CD8-positive, alpha-beta memory T cell (primary cell): ENCODE results near the gene UVSSA. TPM values are rescaled to one million over a fixed set of nuclear protein-coding genes. Genes with fewer than 3 reads are reported as not detected.

ENCODE experiments used
- CTCF ChIA-PET: fragments of 350-600 bp; sonication (Branson Sonifier 250); formaldehyde crosslinking; loops from one replicate; lab custom pipeline; 2021; ENCODE audit warnings: antibody characterized with exemption; lab: Charles Lee
- POLR2A ChIA-PET: fragments of 350-600 bp; sonication (Branson Sonifier 250); formaldehyde crosslinking; loops from one replicate; lab custom pipeline; 2021; ENCODE audit warnings: antibody characterized with exemption; lab: Charles Lee
- DNase-seq, 5 donors: peaks; one replicate each; pipeline versions ENCODE4 v3.0.0 to v3.0.0-alpha.2; 2020 to 2022; ENCODE audit warnings: mixed read lengths in 1 of 5
- H3K27ac ChIP-seq: one replicate; pipeline ENCODE4 v1.7.0; 2013; ENCODE audit warnings: low read depth, mild to moderate bottlenecking, low read length, moderate library complexity
- H3K27me3 ChIP-seq: 2 replicates; pipeline ENCODE4 v1.7.0; 2013; ENCODE audit warnings: low read length, mild to moderate bottlenecking; ENCODE audit not compliant: insufficient read depth, poor library complexity, severe bottlenecking
- H3K36me3 ChIP-seq: 2 replicates; pipeline ENCODE4 v1.7.0; 2013; ENCODE audit warnings: mild to moderate bottlenecking, low read length, moderate library complexity; ENCODE audit not compliant: insufficient read depth
- H3K4me1 ChIP-seq: 2 replicates; pipeline ENCODE4 v1.7.0; 2013; ENCODE audit warnings: mild to moderate bottlenecking, low read length, moderate library complexity; ENCODE audit not compliant: insufficient read depth
- H3K4me3 ChIP-seq: 2 replicates; pipeline ENCODE4 v1.7.0; 2013; ENCODE audit warnings: mild to moderate bottlenecking, low read length
- H3K9me3 ChIP-seq: 2 replicates; pipeline ENCODE4 v1.7.0; 2013; ENCODE audit warnings: mild to moderate bottlenecking, low read length
- H3K27ac Mint-ChIP-seq, 8 donors: one replicate each; pipeline ENCODE4 v1.8.0; 2020 to 2021; ENCODE audit warnings: mixed read lengths in 8 of 8, mild to moderate bottlenecking in 6 of 8, inconsistent platforms in 3 of 8, moderate library complexity in 3 of 8
- H3K27me3 Mint-ChIP-seq, 2 donors: one replicate each; pipeline ENCODE4 v1.8.0; 2020 to 2021; ENCODE audit warnings: mixed read lengths in 2 of 2, mild to moderate bottlenecking in 1 of 2, moderate library complexity in 1 of 2
- H3K36me3 Mint-ChIP-seq, 3 donors: one replicate each; pipeline ENCODE4 v1.8.0; 2020 to 2021; ENCODE audit warnings: mixed read lengths in 3 of 3, inconsistent platforms in 1 of 3, mild to moderate bottlenecking in 1 of 3
- H3K4me1 Mint-ChIP-seq, 3 donors: one replicate each; pipeline ENCODE4 v1.8.0; 2020 to 2021; ENCODE audit warnings: mixed read lengths in 3 of 3, inconsistent platforms in 1 of 3, mild to moderate bottlenecking in 1 of 3
- H3K4me3 Mint-ChIP-seq, 7 donors: one replicate each; pipeline ENCODE4 v1.8.0; 2020 to 2021; ENCODE audit warnings: mixed read lengths in 7 of 7, mild to moderate bottlenecking in 6 of 7, moderate library complexity in 4 of 7, inconsistent platforms in 2 of 7
- H3K9me3 Mint-ChIP-seq, 5 donors: one replicate each; pipeline ENCODE4 v1.8.0; 2020 to 2022; ENCODE audit warnings: mixed read lengths in 5 of 5, mild to moderate bottlenecking in 3 of 5, moderate library complexity in 2 of 5, inconsistent platforms in 1 of 5
- polyA plus RNA-seq: library from polyadenylated mRNA; unstranded; fragments of 300-500 nt; fragmentation: Illumina TruSeq; gene quantifications from one replicate; pipeline ENCODE4 v1.2.3, GENCODE V29; 2021
- total RNA-seq, 2 experiments: library from RNA; stranded (reverse); gene quantifications; one replicate each; pipeline ENCODE4 v1.2.3, GENCODE V29; 2021

UVSSA gene
- total and polyA plus RNA-seq, 3 experiments from 2014 or later: 6.9 to 19.0 (median 16.8) TPM

DNA sequence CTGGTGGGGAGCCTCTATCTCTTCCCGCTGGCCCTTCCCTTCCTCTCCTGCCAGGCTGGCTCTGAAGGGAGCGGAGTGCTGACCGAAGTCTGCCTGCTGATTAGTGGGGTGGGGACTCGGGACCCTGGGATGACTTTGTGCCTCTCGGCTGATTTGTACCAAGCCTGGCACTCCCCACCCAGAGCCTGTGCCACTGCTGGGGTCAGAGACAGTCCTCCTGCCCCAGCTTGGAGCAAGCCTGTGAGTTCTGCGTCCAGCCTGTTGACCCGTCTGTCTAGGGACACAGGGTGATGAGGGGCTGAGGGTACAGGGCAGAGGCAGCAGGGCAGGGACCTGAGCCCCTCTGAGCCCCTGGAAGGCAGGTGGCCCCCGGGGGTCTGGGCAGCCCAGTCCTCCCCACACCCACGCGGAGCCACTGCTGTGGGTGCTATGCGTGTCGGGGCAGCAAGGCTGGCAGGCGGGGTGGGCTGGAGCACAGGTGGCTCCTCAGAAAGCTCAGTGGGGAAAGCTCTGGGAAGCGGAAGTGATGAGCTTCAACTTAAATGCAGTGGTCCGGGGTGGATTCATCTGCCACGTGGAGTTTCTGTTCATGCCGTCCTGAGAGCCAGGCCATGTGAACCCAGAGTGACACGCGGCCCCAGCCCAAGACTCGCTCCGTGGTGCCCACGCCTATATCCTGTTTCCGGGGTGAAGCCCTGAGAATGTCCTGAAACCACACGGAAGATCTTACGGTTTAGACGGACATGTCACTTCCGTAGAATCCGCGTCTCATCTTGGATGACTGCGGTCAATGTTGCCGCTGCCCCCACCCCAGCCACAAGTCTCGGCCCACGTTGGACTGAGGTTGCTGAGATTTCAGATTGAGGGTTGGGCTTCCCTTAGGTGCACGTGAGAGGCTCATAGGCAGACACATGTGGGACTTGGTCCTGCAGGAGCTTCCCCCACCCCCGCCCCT is 21.1 kb upstream of the UVSSA start:
- Mint-ChIP-seq H3K27me3 (no peaks in the 10 kb centered on the region), H3K36me3 (peaks cover 4 to 49% (median 12%) of the 10 kb centered on the region in 3 donors), H3K4me1 (peaks cover 18 to 27% (median 22%) of the 10 kb centered on the region in 3 donors), H3K4me3 (peak overlapping the region in 1 of 7 donors; percentile 8), H3K9me3 (peaks cover 0 to 3% (median 0%) of the 10 kb centered on the region in 5 donors), H3K27ac (peak overlapping the region in 6 of 8 donors; percentile 23 to 72 (median 54))
- no peak overlapping the region for H3K4me3 ChIP-seq
- ChIA-PET CTCF (interaction anchor here (1.2 to 1.9 kb wide), 2 partner anchors 57 to 195 kb away, joined by 4 read pairs; no protein-coding TSS in a partner anchor), POLR2A (no interaction called here)
- H3K4me1 ChIP-seq: peaks cover 24% of the 10 kb centered on the region
- H3K9me3 ChIP-seq: no peaks in the 10 kb centered on the region
- peak in 1 of 5 donors; percentile 42 for DNase-seq
- H3K27ac ChIP-seq: no peak overlapping the region
- peaks cover 17% of the 10 kb centered on the region for H3K36me3 ChIP-seq
- H3K27me3 ChIP-seq: no peaks in the 10 kb centered on the region

DNA sequence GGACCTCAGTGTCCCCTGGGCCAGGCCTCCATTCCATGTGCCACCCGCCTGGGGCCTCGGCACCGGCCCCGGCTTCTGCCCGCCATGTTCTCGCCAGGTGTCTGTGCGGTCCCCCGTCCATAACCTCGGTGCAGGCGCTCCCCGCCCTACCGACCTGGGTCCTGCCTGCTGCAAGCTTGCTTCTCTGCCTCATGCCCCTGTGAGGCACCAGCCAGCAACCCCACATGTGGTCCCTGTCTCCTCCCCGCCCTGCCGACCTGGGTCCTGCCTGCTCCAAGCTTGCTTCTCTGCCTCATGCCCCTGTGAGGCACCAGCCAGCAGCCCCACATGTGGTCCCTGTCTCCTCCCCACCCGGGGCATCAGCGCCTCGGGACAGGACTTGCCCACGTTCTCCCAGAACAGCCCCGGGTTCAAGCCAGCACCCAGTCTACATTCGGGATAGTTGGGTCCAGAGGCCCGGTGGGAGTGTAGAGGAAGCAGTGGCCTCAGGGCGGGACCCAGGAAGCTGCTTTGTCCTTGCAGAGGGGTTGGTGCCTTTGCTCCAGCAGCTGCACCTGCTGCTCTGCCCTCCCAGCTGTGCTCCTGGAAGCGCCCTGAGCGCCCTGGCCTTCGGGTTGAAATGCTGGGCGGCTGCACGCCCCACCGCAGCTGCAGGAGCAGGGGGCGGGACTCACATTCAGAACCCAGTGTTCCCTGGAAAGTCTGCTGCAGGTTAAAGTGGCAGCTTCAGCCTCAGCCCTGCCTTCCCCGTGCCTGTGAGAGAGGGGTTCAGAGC is 20.1 kb upstream of the UVSSA start:
- no peak overlapping the region for H3K4me3 ChIP-seq
- H3K27ac ChIP-seq: no peak overlapping the region
- no peaks in the 10 kb centered on the region for H3K27me3 Mint-ChIP-seq
- H3K27ac Mint-ChIP-seq: peak overlapping the region in 3 of 8 donors; percentile 21 to 82 (median 72)
- no peaks in the 10 kb centered on the region for H3K27me3 ChIP-seq
- H3K36me3 ChIP-seq: peaks cover 17% of the 10 kb centered on the region
- H3K4me3 Mint-ChIP-seq: no peak overlapping the region
- peaks cover 34% of the 10 kb centered on the region for H3K4me1 ChIP-seq
- peaks cover 4 to 44% (median 7%) of the 10 kb centered on the region in 3 donors for H3K36me3 Mint-ChIP-seq
- DNase-seq: peak in 1 of 5 donors; percentile 46
- CTCF ChIA-PET: interaction anchor here (1.2 to 1.9 kb wide), 2 partner anchors 58 to 196 kb away, joined by 4 read pairs; no protein-coding TSS in a partner anchor
- POLR2A ChIA-PET: no interaction called here
- peaks cover 25 to 32% (median 26%) of the 10 kb centered on the region in 3 donors for H3K4me1 Mint-ChIP-seq
- peaks cover 0 to 3% (median 0%) of the 10 kb centered on the region in 5 donors for H3K9me3 Mint-ChIP-seq
- H3K9me3 ChIP-seq: no peaks in the 10 kb centered on the region

DNA sequence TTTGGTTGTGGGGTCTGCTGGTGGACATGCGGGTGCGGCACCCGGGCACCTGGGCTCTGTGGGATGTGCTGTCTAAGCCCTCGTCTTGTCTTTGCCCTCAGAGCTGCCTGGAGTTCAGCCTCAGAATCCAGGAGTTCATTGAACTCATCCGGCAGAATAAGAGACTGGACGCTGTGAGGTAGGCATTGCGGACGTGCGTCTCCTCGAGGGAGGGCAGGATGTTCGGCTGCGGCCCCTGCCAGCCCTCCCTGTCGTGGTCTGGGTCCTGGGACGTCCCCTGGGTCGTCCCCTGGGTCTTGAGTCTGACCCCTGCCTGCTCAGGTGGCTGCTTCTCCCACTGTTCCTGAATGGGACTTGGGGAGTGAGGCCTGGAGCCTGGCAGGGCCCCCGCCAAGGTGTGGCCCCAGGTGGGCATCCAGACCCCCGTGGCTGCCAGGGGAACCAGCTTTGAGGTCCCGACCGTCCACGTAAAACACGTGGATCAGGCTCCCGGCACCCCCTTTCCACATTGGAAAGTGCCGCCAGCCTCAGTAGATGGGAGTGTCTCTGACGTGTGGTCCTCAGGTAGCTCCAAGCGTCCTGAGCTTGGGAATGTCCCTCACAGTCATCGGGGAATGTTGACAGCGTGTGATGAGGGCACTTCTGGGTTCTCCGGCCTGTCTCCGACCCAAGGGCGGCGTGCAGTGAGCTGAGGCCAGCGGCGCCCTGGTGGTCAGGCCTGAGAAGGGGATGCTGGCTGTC is 19.3 kb upstream of the UVSSA start:
- peaks cover 0 to 3% (median 0%) of the 10 kb centered on the region in 5 donors for H3K9me3 Mint-ChIP-seq
- no peak overlapping the region for H3K4me3 ChIP-seq
- CTCF ChIA-PET: interaction anchor here (1.2 to 1.9 kb wide), 2 partner anchors 59 to 196 kb away, joined by 4 read pairs; no protein-coding TSS in a partner anchor
- peak overlapping the region in 3 of 8 donors; percentile 10 to 57 (median 47) for H3K27ac Mint-ChIP-seq
- no peak overlapping the region for H3K27ac ChIP-seq
- peaks cover 26 to 34% (median 29%) of the 10 kb centered on the region in 3 donors for H3K4me1 Mint-ChIP-seq
- H3K27me3 ChIP-seq: no peaks in the 10 kb centered on the region
- H3K9me3 ChIP-seq: no peaks in the 10 kb centered on the region
- peak in 1 of 5 donors; percentile 46 for DNase-seq
- POLR2A ChIA-PET: no interaction called here
- H3K36me3 ChIP-seq: peaks cover 12% of the 10 kb centered on the region
- no peak overlapping the region for H3K4me3 Mint-ChIP-seq
- H3K4me1 ChIP-seq: peaks cover 37% of the 10 kb centered on the region
- H3K36me3 Mint-ChIP-seq: peaks cover 4 to 43% (median 7%) of the 10 kb centered on the region in 3 donors
- H3K27me3 Mint-ChIP-seq: no peaks in the 10 kb centered on the region

DNA sequence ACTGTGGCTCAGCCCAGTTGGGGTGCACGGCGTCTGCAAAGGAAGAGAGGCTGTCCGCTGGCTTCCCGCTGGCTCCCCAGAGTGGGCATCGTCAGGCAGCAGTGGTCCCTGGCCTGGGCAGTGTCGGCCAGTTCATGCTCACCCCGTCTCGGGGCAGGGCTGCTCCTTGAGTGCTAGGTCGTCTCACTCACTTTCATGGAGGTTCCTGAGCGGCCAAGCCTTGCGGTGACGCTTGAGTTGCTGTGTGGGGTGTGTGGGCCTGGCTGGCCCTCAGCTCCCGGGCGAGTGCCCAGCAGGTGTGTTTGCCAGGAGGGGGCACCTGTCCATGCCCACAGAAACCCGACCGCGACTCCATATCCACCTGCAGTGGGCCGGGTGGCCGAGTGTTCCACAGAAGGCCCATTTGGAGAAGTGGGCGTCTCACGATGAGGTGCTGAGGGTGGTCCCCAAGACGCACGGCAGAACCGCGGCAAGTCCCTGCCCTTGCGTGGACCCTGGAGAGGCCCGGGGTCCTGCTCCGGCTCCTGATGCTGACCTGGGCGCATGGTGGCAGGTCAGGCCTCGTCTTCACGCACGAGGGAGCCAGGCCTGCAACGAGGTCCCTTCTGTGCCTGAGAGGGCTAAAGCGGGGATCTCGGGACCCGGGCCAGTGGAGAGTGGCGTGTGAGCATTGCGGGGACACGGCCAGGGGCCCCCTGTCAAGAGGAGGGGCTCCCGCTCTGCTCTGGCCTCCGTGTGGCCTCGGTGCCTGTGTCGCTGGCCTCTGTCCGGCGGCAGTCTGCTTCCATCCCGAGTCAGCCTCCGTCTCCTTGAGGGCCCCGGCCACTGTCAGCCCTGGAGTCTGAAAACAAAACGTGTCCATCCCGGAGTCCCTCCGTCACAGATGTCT is 18.5 kb upstream of the UVSSA start:
- CTCF ChIA-PET: interaction anchor here (2.6 kb wide), 1 partner anchor 18 kb away, joined by 12 read pairs; the partner anchor contains the start of gene UVSSA
- H3K27ac Mint-ChIP-seq: peak overlapping the region in 7 of 8 donors; percentile 88 to 100 (median 96)
- no peak overlapping the region for H3K27ac ChIP-seq

DNA sequence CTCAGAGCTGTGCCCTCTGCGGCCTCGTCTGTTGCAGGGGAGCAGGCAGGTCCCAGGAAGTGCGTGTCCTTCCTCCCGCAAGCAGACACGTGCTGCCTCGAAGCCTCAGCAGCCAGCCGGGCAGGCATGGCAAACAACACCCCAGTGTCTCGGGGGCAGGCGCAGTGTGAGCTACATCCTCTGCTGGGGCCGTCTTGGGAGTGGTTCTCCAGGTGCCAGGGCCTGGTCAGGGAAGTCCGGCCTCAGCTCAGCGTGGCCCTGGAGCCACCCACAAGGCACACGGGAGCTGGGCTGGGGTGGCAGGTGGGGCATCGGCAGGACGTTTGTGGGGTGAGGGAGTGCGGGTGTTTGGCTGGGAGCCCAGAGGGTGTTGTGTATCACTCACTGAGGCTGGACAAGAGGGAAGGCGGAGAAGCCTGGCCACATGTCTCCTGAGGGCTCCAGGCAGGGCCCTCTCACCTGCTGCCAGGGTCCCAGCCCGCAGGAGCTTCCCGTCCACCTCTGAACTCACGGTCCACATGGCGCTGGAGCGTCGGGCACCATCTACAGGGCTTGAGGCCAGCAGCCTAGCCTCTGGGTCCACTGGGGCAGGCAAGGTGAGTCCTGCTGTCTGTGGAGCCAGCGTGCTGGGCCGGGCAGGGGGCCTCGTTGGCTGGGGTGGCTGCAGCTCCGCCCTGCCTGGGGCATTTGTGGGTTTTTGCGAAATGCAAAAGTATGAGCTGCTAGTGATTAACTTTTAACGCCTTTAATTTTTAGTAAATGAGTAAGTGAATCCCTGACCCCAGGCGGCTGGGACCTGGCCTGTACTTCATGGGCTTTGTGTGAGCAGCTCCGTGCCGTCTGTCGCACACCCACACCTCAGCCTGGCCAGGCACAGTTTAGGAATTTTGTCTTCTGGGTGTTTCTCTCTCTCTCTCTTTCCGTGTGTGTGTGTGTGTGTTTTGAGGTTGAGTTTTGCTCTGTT is 17.3 kb upstream of the UVSSA start:
- H3K4me1 Mint-ChIP-seq: peaks cover 29 to 37% (median 34%) of the 10 kb centered on the region in 3 donors
- H3K27me3 ChIP-seq: no peaks in the 10 kb centered on the region
- DNase-seq: peak; percentile 40 to 67 (median 53)
- no peaks in the 10 kb centered on the region for H3K27me3 Mint-ChIP-seq
- H3K4me1 ChIP-seq: peaks cover 37% of the 10 kb centered on the region
- H3K4me3 Mint-ChIP-seq: peak overlapping the region; percentile 67 to 89 (median 78)
- POLR2A ChIA-PET: interaction anchor here (0.8 to 2.2 kb wide), 2 partner anchors 17 to 40 kb away, joined by 4 to 13 read pairs; partner anchors contain the start of genes MAEA and UVSSA
- no peaks in the 10 kb centered on the region for H3K36me3 ChIP-seq
- CTCF ChIA-PET: interaction anchor here (0.8 to 2.6 kb wide), 6 partner anchors 11 to 276 kb away, joined by 3 to 12 read pairs (median 4); partner anchors contain the start of gene UVSSA
- H3K9me3 Mint-ChIP-seq: peaks cover 0 to 3% (median 0%) of the 10 kb centered on the region in 5 donors
- peak overlapping the region; percentile 38 for H3K27ac ChIP-seq
- no peaks in the 10 kb centered on the region for H3K9me3 ChIP-seq
- H3K27ac Mint-ChIP-seq: peak overlapping the region; percentile 83 to 100 (median 98)
- H3K4me3 ChIP-seq: no peak overlapping the region
- peaks cover 4 to 54% (median 5%) of the 10 kb centered on the region in 3 donors for H3K36me3 Mint-ChIP-seq

More for the DNA sequence above, 18.5 kb upstream of the UVSSA start:
- Histone ChIP-seq H3K4me3 (no peak overlapping the region), H3K36me3 (peaks cover 6% of the 10 kb centered on the region), H3K9me3 (no peaks in the 10 kb centered on the region), H3K27me3 (no peaks in the 10 kb centered on the region), H3K4me1 (peaks cover 37% of the 10 kb centered on the region)
- peaks cover 27 to 34% (median 29%) of the 10 kb centered on the region in 3 donors for H3K4me1 Mint-ChIP-seq
- peak overlapping the region in 2 of 7 donors; percentile 66 to 89 for H3K4me3 Mint-ChIP-seq
- no peaks in the 10 kb centered on the region for H3K27me3 Mint-ChIP-seq
- POLR2A ChIA-PET: no interaction called here
- peak in 1 of 5 donors; percentile 47 for DNase-seq
- H3K36me3 Mint-ChIP-seq: peaks cover 4 to 47% (median 5%) of the 10 kb centered on the region in 3 donors
- H3K9me3 Mint-ChIP-seq: peaks cover 0 to 3% (median 0%) of the 10 kb centered on the region in 5 donors
